HG03060 (cell line): Measurements from ENCODE around the gene CCL16.

ENCODE experiments used
- ATAC-seq: cut with Tn5 transposase; IDR thresholded peaks from one replicate; pipeline ENCODE4 v1.9.1; 2021; ENCODE audit warnings: low read depth, moderate number of reproducible peaks; ENCODE audit not compliant: unreplicated experiment

The CCL16 gene

DNA sequence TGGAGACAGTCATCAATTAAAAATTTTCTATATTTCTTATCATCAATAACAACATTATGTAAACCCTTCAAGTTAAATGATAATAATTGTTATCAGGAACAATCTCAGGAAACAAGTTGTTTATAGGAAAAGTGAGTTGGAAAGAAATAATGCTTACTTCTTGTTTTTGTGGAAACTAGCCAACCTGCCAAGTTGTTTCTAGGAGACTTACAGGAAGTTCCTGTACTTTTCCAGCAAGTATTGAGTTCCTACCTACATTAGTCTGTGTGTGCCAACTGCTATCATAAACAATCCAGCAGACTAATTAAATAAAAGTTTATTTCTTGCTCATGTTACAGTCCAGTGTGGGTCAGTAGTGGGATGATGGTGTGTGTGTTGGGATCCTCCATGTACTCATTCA is 6.9 kb upstream of the CCL16 start:
- ATAC-seq, result no peak

DNA sequence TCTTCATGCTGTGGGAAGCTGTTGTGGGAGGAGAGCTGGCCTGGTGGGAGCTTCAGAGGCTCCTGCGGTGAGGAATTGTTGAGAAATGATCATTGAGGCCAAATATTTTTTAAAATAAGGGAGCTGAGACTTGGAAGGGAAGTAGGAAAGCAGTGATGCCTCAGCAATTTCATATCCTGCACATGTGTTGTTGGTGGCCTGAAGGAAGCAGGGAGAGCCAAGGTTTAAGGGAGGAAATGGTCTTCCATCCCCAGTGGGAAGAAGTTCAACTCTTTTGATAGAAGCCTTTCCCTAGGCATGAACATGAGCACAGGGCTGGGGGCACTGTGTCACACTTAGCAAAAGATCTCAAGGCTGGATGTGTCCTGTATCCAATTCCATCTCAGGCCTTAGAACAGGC is 5.3 kb upstream of the CCL16 start, which contains the start of gene CCL14:
Gene CCL14, minus strand, starts transcription at position 87 of the 400 bp plus-strand sequence. Its CDS starts 80 bp downstream, at position 7.
- ATAC-seq, result no peak

DNA sequence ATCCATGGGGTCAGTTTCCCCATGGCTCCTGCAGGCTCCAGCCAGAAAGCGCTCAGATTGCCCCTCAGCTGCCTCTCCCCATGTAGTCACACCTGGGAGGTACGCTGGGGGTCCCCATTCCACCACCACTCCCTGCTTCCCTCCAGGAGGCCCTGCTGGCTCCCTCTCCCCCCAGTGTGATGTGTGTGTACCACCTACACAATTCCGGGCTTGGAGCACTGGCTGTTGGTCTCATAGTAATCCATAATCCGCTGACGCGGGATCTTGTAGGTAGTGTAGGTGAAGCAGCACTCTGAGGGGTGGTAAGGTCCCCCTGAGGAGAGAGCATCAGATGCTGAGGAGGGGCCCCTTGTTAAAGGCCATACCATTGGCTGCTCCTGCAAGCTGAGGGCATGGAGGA is 2.8 kb upstream of the CCL16 start:
- no peak for ATAC-seq

DNA sequence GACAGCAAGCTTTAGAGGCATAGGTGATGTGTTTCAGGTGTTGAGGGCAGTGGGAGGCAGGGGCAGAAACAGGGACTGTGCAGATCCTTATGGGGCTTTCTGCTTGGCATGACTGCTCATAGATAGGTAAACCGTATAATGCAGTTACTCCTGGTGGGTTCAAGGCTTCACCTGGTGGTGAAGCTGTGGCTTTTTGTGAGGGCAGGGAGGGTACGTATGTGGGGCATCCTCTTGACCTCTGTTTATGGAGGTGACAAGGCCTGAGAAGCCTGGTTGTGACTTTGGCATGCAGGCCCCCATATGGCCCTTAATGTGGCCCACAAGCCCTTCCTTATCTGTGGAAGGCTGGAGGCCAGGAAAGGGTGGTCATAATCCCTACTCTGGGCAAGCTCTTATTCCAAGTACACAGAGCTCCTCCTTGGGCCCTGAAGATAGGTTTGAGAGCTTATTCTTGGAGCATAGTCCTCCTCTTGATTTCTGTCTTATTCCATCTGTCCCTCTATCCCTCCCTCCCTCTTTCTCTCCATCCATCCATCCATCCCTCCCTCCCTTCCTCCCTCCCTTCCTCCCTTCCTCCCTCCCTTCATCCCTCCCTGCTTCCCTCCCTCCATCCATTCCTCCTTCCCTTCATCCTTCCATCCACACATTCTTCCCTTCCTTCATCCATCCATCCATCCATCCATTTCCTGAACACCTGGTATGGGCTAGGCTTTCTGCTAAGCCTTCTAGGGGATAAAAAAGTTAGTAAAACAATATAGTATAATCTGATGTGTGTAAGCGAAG is 1.3 kb upstream of the CCL16 start:
- no peak for ATAC-seq

GRCh38 chr17:35981908-35982330 is 622 bp upstream of the CCL16 start:
- no peak for ATAC-seq

- no peak for ATAC-seq
Observed at GRCh38 chr17:35978346-35978745, 3.0 kb downstream of the CCL16 start.

DNA sequence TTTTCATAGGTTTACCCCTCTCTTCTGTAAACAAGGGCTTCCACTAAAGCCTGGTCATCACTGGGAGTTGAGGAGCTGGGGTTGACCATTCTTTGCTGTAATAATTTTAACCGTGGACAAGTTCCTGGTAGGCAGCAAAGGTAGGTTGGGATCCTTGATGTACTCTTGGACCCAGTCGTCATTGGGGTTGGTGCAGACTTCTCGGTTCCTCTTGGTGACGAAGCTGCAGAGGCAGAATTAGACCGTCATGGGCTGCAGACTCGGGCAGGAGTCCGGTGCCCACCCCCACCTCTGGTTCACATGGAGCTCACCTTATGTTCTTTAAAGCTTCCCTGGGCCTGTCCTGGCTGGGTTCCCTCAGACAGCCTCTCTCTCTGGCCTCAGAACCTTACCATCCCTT is 3.8 kb downstream of the CCL16 start:
- no peak for ATAC-seq

- ATAC-seq, result no peak
Observed at GRCh38 chr17:35973333-35974260, 7.7 kb downstream of the CCL16 start.

- no peak for ATAC-seq
Observed at GRCh38 chr17:35972945-35973332, 8.4 kb downstream of the CCL16 start.

GRCh38 chr17:35972535-35972934 is 8.8 kb downstream of the CCL16 start:
- no peak for ATAC-seq

GRCh38 chr17:35972066-35972465 is 9.2 kb downstream of the CCL16 start:
- ATAC-seq, result no peak

GRCh38 chr17:35969558-35970380 is 11.5 kb downstream of the CCL16 start:
- no peak for ATAC-seq

GRCh38 chr17:35968520-35969054 is 12.7 kb downstream of the CCL16 start:
- no peak for ATAC-seq

- no peak for ATAC-seq
Observed at GRCh38 chr17:35965272-35965671, 16.0 kb downstream of the CCL16 start.

DNA sequence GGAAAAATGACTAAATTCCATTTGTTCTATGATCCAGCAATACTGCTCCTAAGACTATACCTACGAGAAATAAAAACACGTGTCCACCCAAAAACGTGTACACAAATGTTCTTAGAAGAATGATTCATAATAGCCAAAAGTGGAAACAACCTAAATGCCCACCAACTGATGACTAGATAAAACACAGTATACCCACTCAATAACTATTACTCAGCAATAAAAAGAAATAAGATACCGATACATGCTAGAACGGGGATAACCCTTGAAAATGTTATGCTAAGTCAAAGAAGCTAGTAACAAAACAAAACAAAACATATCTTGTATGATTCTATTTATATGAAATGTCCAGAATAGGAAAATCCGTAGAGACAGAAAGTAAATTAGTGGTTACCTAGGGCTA is 17.6 kb downstream of the CCL16 start:
- no peak for ATAC-seq

- no peak for ATAC-seq
Observed at GRCh38 chr17:35953720-35954119, 27.6 kb downstream of the CCL16 start.

- no peak for ATAC-seq
Observed at GRCh38 chr17:35949401-35949800, 31.9 kb downstream of the CCL16 start.

- ATAC-seq, result no peak
Observed at GRCh38 chr17:35948092-35948491, 33.2 kb downstream of the CCL16 start.

GRCh38 chr17:35947156-35947585 is 34.1 kb downstream of the CCL16 start:
- no peak for ATAC-seq

DNA sequence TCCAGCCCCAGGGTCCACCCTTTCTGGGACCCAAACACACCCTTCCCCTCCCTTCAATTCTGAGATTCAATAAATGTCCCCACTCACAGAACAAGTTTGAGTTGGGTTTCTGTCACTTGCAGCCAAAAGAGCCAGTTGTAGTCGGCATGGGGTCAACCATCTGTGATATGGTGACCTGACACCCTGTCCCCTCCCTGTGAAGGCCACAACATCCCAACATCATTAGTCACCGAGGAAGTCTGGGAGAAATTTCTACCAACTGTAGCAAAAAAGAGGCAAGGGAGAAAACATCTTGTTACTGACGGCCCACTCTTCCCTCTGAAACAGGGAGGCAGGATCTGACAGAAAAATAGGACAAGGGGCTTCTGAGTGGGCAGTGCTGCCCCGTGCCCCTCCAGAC is 37.1 kb downstream of the CCL16 start:
- ATAC-seq, result no peak
